AG09319 (cell line): Measurements from ENCODE around the gene TP53I13.

ENCODE experiments used
- DNase-seq: peaks from one replicate; pipeline ENCODE4 v3.0.0-alpha.2; 2010; ENCODE audit warnings: low read depth; ENCODE audit errors: extremely low read depth
- CTCF ChIP-seq: IDR thresholded peaks from 2 replicates; pipeline ENCODE4 v1.5.1; 2011; ENCODE audit warnings: low read depth, mild to moderate bottlenecking, inconsistent platforms, low read length, moderate library complexity

The TP53I13 gene

GRCh38 chr17:29561554-29562517 lies 6.7 kb upstream of the TP53I13 start:
- DNase-seq = no peak
- TF ChIP-seq CTCF = no peak

- no peak for DNase-seq
- no peak for TF ChIP-seq CTCF
Observed at GRCh38 chr17:29562615-29563014, 5.9 kb upstream of the TP53I13 start.

GRCh38 chr17:29563816-29564215 lies 4.7 kb upstream of the TP53I13 start:
- no peak for TF ChIP-seq CTCF
- no peak for DNase-seq

- DNase-seq = no peak
- no peak for TF ChIP-seq CTCF
Observed at GRCh38 chr17:29565643-29566472, 2.6 kb upstream of the TP53I13 start.

GRCh38 chr17:29566473-29567303 lies 1.8 kb upstream of the TP53I13 start, which contains the start of gene ABHD15:
Gene ABHD15 (minus strand): TSS chr17:29567037. CDS start chr17:29566966, 71 bp downstream.
- DNase-seq = peak; percentile 27
- no peak for TF ChIP-seq CTCF

DNA sequence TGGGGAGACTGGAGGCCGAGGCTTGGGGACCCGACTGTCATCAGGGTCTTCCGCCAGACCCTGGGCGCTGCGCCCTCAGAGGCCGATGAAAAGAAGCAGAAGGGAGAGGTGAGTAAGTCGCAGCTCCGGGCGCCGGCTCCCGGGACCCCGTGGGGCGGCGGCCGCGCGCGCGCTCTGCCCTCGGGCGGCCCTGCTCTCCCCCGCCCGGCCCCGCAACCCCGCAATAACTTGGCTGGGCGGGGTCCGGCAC lies 1.3 kb upstream of the TP53I13 start:
- no peak for TF ChIP-seq CTCF
- DNase-seq = no peak
